GM18858 (cell line): ENCODE results near the gene ATP13A3.

ENCODE experiments used
- ATAC-seq: cut with Tn5 transposase; IDR thresholded peaks from one replicate; pipeline ENCODE4 v1.9.1; 2021; ENCODE audit not compliant: unreplicated experiment

ATP13A3 gene

DNA sequence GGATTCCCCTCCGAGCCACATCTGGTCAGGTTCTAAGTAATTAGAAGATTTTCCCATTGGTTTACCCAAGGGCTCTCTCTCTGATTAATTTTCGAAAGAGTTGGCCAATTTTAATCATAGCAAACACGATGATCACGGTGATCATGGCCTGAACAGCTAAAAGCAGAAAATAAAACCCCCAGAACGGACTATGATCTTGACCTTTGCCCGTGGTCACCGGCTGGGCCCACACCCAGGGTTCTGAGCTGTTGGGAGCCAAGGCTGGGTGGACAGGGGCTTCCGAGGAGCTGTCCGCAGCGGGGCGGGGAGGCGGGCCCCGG is 90.3 kb downstream of the ATP13A3 start:
- ATAC-seq, result no peak

GRCh38 chr3:194395778-194396538 is 90.8 kb downstream of the ATP13A3 start:
- ATAC-seq, result no peak

DNA sequence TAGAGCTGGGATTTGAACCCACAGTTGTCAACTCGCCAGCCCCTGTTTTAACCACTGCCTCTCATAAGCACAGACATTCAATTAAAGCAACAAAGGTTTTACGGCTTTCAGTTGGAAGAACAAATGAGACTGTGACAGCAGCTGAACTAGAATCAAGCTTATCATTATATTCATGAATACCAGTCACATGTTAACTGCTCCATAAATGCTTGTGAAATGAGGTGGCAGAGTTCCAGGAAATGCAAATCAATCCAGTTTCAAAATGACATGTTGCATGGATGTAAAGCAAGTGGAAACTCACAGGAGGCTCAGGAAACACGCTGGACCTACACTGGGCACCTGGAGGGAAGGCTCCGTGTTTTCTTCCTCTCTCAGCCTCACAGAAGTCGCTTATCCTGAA is 91.6 kb downstream of the ATP13A3 start:
- no peak for ATAC-seq

GRCh38 chr3:194392576-194392975 is 94.2 kb downstream of the ATP13A3 start:
- ATAC-seq, result no peak

GRCh38 chr3:194390835-194391234 is 96.0 kb downstream of the ATP13A3 start:
- no peak for ATAC-seq

DNA sequence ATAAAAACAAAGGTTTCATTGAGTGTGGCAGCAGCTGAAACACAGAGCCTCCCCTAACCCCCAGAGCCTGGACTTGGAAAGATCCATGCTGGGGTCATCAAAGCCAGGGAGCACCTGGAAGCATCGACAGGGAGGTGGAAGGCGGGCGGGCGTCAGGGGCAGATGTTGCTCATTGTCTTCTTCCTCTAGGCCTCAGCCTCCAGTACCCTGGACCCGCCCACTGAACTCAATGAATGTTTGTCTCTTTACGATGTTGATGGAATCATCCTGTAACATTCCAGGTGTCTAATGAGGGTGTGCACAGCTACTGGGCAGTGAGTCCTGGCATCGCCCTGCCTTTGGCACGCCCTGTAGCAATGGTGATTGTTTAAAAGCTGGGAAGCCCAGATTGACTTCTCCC is 97.5 kb downstream of the ATP13A3 start:
- no peak for ATAC-seq

DNA sequence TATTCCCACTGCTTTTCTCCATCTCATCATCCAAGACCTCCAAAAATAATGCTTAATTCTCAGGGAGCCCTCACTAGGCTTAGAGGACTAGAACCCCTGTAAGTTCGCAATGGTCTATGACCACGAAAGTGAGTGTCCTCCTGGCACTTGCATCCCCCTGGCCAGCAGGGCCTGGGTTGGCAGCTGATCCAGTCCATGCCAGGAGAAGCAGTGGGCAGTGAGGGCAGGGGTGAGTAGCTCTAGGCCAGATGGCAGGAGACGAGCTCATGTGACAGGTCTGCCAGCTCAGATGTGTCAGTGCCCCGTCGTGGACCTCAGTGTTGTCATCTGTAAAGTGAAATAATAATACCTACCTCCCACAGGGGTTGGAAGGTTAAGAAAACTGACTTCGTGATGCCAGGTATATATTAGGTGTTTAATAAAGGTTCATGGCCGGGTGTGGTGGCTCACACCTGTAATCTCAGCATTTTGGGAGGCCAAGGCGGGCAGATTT is 98.8 kb downstream of the ATP13A3 start:
- ATAC-seq, result no peak

- ATAC-seq, result no peak
Measured at GRCh38 chr3:194387276-194387675, 99.5 kb downstream of the ATP13A3 start.

- ATAC-seq, result no peak
Measured at GRCh38 chr3:194386648-194387047, 100.2 kb downstream of the ATP13A3 start.

GRCh38 chr3:194386066-194386465 is 100.7 kb downstream of the ATP13A3 start:
- ATAC-seq, result no peak

DNA sequence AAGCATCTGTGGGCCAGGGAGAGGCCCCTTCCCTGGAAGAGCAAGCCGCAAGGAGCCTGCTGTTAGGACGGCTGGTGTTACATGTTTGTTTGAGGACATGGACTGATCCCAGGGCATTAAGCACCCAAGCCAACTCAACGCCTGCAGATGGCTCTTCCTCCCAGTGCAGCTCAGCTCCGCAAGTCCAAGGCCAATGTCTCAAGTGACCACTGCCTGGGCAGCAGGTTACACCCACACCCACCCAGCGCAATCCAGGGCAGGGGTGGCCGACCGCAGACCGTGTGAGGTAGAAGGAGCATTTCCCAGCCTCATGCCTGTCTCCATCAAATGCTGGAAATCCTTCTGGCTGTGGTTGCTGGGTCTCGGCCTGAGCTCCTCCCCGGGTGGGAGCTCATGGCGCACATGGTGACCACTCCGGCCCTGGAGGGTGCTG is 102.2 kb downstream of the ATP13A3 start:
- no peak for ATAC-seq

- no peak for ATAC-seq
Measured at GRCh38 chr3:194384156-194384555, 102.6 kb downstream of the ATP13A3 start.

- ATAC-seq, result no peak
Measured at GRCh38 chr3:194383276-194383940, 103.4 kb downstream of the ATP13A3 start.

DNA sequence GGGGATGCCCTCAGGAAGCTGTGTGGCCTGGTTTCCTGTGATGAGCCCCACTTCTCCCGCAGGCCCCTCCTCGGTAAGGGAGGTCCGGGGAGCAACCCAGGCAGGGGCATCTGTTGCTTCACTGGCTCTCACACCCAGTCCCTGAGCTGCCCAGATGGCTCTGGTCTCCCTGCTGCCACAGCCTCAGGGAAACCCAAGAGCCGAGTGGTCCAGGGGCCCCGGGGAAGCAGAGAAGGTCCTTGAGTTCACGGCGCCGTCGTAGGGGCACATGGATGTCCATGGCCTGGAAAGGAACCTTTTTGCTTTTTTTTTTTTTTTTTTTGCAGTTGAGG is 103.9 kb downstream of the ATP13A3 start:
- ATAC-seq, result no peak

- no peak for ATAC-seq
Measured at GRCh38 chr3:194382196-194382891, 104.5 kb downstream of the ATP13A3 start.

DNA sequence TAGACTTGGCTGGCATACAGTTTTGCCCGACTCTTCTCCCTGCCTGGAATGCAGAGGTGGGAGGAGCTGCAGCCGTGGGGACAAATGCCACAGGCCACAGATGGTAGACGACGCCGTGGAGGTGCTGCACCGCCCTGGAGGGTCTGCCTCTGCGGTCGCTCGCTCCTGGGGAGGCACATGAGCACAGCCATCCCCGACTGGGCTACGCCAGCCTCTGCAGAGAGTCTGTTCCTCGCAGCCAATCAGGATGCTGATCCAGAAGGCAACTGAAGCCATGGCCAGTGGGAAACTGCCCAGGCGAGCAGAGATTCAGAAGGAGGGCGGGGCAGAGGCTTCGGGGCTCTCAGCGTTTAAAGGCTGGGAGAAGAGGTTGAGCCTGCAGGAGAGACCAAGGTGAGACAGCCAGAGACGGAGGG is 105.3 kb downstream of the ATP13A3 start:
- ATAC-seq, result no peak

- ATAC-seq, result no peak
Measured at GRCh38 chr3:194380326-194380725, 106.5 kb downstream of the ATP13A3 start.

DNA sequence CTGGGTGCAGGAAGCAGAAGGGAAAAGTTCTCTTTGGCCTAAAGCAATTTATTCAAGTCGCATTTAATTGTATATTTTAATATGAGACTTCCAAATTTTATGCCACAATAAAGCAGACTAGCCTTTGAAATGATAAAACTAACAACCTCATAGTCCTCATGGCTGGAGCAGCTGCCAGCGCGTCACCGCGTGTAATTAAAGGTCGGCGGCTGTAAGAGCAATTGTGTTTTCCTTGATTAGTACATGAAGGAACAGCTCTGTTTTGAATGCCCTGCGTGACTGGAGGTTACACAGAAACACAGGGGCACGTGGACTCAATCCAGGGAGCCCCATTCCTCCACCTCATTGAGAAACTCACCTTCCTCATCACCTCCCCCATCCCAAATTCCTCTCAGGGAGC is 107.2 kb downstream of the ATP13A3 start:
- ATAC-seq, result no peak

- no peak for ATAC-seq
Measured at GRCh38 chr3:194379231-194379630, 107.6 kb downstream of the ATP13A3 start.

DNA sequence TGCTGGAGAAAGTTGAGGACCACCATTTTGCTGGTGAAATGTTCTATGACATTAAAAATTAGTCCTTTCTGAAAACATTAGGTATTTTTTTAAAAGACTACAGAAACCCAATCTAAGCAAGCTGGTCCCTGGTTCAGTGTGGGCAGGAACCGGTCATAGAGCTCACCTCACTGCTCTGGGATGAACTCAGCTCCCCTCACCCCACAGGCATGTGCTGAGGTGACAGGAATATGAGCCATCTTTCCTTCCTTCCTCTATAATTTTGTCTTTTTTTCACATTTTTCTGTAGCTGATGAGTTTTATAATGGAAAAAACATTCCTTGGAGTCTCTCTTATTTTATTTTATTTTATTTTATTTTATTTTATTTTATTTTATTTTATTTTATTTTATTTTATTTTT is 109.1 kb downstream of the ATP13A3 start:
- no peak for ATAC-seq

GRCh38 chr3:194376241-194376560 is 110.6 kb downstream of the ATP13A3 start:
- ATAC-seq, result no peak
